Measurements from ENCODE around the gene SMIM9. TPM values are rescaled to one million over a fixed set of nuclear protein-coding genes. Genes with fewer than 3 reads are reported as not detected.
A peak's percentile ranks its signal among the peaks of the same experiment; 100 is the strongest.

Gene SMIM9
- total RNA-seq, 1 donor from 2014 or later, result not detected

DNA sequence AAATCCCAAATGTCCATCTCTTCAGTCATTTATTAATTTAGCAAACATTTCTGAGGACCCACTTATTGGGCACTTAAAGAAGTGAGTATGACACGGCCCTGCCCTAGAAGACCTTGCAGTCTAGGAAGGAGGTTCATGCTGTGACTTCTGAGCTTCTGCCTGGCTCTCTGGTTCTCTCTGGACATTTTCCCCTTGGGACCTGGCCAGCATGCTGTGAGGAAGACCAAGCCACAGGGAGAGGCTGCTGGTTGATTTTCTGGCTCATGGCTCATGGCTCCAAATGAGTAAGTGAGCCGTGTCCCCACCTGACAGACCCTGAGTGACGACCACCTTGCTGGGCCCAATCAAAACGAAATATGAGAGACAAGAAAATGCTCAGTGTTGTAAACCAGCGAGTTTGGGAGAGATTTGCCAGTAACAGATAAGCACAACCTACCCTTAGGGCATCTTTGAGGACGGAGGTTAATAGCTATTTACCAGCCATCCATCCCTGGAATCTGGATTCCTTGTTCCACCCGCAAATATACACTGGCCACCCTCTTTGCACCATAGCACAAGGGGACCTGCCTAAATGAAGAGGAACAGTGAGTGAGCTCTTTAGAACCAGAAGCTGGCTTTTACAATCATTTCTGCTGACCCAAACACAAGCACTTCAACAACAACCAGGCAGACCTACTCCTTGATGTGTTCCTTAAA lies 30.1 kb downstream of the SMIM9 start:
- intact Hi-C loops (cut with micrococcal nuclease), result no loop called here
- no peak for DNase-seq
- Histone ChIP-seq H3K36me3 (no peaks in the 10 kb centered on the region), H3K4me1 (peaks cover 31% of the 10 kb centered on the region), H3K9me3 (replicated peaks) (no peaks in the 10 kb centered on the region), H3K27me3 (ENCODE audit: low read depth) (no peaks in the 10 kb centered on the region), H3K27ac (replicated peaks) (peak overlapping the region; percentile 81), H3K4me3 (peak overlapping the region; percentile 77)
- TF ChIP-seq, protein P1, sequence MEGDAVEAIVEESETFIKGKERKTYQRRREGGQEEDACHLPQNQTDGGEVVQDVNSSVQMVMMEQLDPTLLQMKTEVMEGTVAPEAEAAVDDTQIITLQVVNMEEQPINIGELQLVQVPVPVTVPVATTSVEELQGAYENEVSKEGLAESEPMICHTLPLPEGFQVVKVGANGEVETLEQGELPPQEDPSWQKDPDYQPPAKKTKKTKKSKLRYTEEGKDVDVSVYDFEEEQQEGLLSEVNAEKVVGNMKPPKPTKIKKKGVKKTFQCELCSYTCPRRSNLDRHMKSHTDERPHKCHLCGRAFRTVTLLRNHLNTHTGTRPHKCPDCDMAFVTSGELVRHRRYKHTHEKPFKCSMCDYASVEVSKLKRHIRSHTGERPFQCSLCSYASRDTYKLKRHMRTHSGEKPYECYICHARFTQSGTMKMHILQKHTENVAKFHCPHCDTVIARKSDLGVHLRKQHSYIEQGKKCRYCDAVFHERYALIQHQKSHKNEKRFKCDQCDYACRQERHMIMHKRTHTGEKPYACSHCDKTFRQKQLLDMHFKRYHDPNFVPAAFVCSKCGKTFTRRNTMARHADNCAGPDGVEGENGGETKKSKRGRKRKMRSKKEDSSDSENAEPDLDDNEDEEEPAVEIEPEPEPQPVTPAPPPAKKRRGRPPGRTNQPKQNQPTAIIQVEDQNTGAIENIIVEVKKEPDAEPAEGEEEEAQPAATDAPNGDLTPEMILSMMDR (IDR thresholded peaks at IDR 0.05; ENCODE audit: borderline replicate concordance), result no peak

DNA sequence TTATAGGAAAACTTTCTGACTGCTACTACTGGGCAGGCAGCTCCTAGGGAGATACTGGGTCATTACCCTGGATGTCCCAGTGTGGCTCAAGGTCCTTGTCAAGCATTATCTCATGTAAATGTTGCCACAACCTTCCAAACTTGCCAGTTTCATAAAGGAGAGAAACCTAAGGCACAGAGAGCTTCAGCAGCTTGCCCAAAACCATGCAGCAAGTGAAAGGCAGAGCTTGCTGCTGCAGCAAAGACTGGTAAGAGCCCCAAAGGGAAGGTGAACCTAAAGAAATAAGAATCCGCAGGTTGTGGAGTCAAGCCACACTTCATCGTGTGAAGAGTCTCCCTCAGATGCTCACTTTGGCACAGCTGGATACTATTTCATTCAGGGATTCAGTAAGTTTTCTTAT lies 31.5 kb downstream of the SMIM9 start:
- H3K4me1 ChIP-seq, result peaks cover 33% of the 10 kb centered on the region
- H3K4me3 ChIP-seq, result no peak overlapping the region
- no peaks in the 10 kb centered on the region for H3K9me3 ChIP-seq (replicated peaks)
- H3K36me3 ChIP-seq, result no peaks in the 10 kb centered on the region
- DNase-seq, result no peak
- no peak overlapping the region for H3K27ac ChIP-seq (replicated peaks)
- intact Hi-C loops (cut with micrococcal nuclease), result no loop called here
- no peaks in the 10 kb centered on the region for H3K27me3 ChIP-seq (ENCODE audit: low read depth)
- TF ChIP-seq, protein P1 (IDR thresholded peaks at IDR 0.05; ENCODE audit: borderline replicate concordance), result no peak

DNA sequence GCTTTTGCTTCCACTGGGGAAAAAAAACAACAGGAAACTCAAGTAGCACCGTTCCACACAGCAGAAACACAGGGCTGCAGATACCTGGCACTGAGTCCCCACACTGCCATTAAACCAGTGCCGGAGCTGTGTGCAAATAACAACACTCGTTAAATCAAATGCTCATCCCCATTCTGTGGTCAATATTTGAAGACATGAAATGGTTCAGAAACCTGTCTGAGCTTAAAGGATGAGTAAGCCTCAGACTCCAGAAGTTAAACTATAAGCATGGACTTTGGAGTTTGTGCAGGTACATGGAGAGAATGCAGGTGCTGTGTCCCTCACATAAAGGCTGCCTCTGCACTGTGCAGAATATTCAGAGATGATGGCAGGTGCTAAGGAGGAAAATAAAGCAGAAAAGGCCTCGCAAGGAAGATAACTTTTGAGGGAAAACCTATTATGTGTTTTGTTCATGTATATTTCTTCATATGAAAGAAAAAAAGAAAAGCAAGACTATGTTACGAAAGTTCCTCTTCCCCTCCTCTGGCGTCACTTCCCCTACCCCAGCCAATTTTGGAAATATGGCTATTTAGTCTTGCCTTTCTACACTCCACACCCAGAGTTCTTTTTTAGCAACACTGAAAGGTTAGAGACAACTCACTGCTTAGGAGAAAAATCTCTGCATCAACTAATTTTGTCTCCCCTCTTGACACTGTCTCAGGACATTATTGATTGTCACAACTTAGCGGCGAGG lies 33.8 kb downstream of the SMIM9 start:
- Histone ChIP-seq H3K27ac (replicated peaks) (peak overlapping the region; percentile 19), H3K36me3 (no peaks in the 10 kb centered on the region), H3K4me3 (no peak overlapping the region), H3K27me3 (ENCODE audit: low read depth) (no peaks in the 10 kb centered on the region), H3K4me1 (peaks cover 33% of the 10 kb centered on the region), H3K9me3 (replicated peaks) (no peaks in the 10 kb centered on the region)
- intact Hi-C loops (cut with micrococcal nuclease), result no loop called here
- no peak for DNase-seq
- TF ChIP-seq, protein P1 (IDR thresholded peaks at IDR 0.05; ENCODE audit: borderline replicate concordance), result no peak

DNA sequence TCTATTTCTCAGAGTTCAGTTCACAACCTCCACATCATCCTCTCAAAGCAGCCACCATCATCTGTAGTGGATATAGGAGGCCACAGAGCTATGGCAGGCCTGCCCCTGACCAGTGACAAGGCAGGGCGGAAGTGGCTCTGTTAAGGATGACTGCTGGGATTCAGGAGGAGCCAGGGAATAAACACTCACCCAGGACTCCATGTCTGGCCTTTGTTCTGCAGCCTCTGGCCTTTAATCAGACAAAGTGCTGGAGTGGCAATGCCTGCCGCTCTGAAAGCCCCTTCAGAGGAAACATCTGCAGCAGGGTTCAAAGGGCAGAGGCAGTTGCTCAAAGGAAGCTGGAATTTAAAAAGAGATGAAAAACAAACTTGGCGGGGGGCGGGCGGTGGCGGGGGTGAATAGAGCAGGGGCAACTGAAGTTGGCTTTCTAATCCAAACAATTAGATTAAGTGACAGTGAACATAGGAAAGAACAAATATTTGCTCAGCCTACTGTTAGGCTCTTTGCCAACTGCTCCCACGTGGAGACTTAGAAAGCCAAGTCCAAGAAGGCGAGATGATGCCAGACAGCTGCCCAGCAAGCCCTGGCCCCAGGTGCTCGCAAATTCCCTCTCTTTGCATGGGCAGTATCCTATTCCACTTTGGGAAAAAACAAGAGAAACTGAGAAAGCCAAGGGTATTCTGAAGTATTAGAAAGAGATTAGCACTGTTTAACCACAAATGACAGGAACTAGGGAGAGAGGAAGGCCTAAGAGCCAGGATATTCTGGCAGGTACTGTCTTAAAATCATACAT lies 34.7 kb downstream of the SMIM9 start:
- DNase-seq, result no peak
- Histone ChIP-seq H3K4me1 (peaks cover 32% of the 10 kb centered on the region), H3K4me3 (no peak overlapping the region), H3K27ac (replicated peaks) (peak overlapping the region; percentile 19), H3K27me3 (ENCODE audit: low read depth) (no peaks in the 10 kb centered on the region), H3K36me3 (no peaks in the 10 kb centered on the region), H3K9me3 (replicated peaks) (no peaks in the 10 kb centered on the region)
- intact Hi-C loops (cut with micrococcal nuclease), result no loop called here
- TF ChIP-seq, protein P1 (IDR thresholded peaks at IDR 0.05; ENCODE audit: borderline replicate concordance), result no peak

DNA sequence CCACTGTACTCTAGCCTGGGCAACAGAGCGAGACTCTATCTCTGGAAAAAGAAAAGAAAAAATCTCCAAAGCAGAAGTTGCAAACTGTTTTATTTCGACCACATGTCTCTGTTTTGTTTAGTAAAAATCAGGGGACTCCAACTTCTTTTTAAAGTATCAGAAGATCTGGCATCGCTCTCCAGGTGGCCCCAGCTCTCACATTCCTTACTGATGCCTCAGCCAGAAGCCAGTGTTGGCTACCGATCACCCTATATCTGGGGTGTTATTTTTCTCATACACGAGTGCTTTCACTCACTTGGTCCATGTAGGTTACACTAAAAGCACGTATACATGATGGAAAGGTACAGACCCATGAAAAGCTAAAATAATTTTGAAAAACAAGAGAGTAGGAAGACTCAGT lies 37.5 kb downstream of the SMIM9 start:
- Histone ChIP-seq H3K27ac (replicated peaks) (no peak overlapping the region), H3K36me3 (no peaks in the 10 kb centered on the region), H3K9me3 (replicated peaks) (no peaks in the 10 kb centered on the region), H3K4me1 (peaks cover 20% of the 10 kb centered on the region), H3K27me3 (ENCODE audit: low read depth) (no peaks in the 10 kb centered on the region), H3K4me3 (no peak overlapping the region)
- TF ChIP-seq, protein P1 (IDR thresholded peaks at IDR 0.05; ENCODE audit: borderline replicate concordance), result no peak
- intact Hi-C loops (cut with micrococcal nuclease), result no loop called here
- DNase-seq, result no peak
